Measurements from ENCODE around the gene RHOBTB1.
A peak's percentile ranks its signal among the peaks of the same experiment; 100 is the strongest.
"Not testable (repeated sequence)": the region's sequence is repeated elsewhere in the genome, so short reads cannot be mapped to it uniquely, and the experiment has no call there.

The RHOBTB1 gene, protein sequence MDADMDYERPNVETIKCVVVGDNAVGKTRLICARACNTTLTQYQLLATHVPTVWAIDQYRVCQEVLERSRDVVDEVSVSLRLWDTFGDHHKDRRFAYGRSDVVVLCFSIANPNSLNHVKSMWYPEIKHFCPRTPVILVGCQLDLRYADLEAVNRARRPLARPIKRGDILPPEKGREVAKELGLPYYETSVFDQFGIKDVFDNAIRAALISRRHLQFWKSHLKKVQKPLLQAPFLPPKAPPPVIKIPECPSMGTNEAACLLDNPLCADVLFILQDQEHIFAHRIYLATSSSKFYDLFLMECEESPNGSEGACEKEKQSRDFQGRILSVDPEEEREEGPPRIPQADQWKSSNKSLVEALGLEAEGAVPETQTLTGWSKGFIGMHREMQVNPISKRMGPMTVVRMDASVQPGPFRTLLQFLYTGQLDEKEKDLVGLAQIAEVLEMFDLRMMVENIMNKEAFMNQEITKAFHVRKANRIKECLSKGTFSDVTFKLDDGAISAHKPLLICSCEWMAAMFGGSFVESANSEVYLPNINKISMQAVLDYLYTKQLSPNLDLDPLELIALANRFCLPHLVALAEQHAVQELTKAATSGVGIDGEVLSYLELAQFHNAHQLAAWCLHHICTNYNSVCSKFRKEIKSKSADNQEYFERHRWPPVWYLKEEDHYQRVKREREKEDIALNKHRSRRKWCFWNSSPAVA

DNA sequence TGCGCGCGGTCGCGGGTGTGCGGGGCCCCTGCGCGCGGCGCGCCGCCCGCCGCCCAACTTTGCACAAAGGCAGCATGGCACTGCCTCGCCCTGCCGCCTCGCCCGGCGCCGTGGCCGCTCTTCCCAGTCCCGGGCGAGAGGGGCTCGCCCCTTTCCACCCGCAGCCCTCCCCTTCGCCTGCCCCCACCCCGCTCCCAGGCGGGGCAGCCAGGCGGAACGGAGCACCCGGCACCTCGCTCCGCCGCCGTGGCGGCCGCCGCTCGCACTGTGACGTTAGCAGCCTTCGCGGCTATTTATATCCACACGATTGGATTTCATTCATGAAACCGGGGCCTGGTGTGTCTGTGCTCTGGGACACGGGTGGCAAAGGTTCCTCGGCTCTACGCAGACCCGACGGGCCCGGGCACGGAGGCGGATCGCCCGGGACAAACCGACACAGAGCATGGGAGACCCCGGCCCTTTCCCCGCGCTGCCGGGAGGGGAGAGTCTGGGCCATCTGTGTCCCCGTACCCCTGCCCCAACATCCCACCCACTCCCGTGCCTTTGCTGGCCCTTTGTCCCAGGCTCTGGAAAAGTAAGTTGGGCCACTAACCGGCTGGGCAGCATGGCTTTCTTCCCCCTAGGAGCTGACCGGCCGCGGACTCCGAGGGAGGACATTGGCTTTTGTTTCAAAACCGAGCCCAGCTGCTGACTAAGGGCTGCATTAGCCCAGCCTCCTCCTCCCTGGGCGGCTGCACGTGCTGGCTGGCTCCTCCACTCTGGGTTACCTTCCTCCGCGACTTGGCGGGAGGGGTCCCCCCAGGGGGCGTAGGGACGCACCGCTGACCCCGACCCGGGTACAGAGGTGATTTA lies at the start of gene RHOBTB1:
TSS of gene RHOBTB1 (minus strand) at position 128 of the 852 bp plus-strand sequence. CDS start 32,643 bp downstream, outside the sequence.
- FAIRE-seq = no peak

DNA sequence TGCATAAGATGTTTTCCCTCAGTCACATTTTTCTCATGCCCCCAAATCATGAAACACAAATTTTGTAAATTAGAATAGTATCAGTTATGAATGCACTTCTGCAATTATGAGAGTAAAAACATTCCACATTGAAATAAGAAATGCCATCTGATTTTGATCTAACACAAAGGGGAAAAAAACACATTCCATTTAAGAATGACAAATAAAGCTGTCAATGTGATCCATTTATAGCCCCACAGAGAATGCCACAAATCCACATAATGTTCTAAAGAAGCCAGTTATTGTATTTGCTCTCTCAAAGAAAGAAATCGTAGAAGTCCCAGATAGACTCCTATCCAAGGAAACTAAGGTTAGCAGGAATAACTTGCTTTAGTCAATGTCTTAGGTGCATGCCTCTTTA lies 48.7 kb upstream of the RHOBTB1 start:
- FAIRE-seq = peak; percentile 43

DNA sequence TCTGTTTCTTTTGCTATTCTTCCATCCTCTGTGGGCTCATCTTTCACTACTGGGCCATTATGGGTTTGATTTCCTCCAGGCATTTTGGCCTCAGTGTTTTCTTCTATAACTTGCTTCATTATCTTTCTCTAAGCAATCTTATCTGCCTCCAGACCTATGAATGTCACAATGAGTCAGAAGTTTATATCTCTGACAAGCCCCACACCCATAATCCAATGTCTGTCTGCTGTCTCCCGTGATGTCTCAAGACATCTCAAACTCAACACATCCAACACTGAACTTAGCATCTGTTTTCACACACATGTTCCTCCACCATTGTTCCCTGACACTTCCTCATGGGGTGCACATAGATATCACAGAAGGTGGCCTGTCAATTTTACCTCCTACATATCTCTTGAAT lies 46.7 kb upstream of the RHOBTB1 start:
- no peak for FAIRE-seq

DNA sequence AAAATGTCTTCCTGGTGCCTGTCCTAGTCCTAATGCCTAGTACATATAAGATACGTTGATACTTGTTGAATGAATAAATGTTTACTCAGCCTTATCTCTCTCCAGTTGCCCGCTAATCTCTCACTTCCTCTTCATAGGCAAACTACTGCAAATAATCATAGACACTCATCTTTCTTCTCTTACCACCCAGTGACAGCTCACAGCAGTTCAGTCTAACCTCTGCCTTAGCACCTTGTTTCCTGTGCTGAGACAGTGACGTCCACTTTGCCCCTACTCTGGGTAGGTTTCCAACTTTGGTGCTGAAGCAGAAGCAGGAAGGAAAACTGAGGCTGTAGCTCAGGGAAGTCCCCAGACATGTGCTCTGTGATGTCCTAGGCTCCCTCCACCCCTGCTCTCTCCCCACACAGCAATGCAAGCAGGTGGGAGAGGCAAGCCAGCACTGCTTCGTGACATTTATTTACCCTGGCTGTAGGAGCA lies 45.5 kb upstream of the RHOBTB1 start:
- FAIRE-seq = no peak

DNA sequence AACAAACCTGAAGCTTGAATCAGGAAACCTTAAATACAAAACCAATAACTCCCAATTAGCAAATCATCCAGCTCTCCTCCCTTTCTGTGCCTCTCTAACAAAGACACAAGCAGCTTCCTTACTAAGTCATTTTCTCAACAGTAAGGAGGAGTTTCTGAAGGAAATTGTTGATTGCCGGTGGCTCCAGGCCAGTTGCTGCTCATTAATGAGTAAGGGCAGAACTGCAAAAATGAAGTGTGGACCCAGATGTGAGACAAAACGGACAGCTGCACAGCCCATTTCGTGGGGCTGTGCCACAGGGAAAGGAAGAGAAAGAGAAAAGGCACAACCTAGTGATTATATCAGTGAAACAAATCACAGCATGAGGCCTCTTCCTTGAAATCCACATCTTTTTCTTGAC lies 42.8 kb upstream of the RHOBTB1 start:
- FAIRE-seq = no peak

DNA sequence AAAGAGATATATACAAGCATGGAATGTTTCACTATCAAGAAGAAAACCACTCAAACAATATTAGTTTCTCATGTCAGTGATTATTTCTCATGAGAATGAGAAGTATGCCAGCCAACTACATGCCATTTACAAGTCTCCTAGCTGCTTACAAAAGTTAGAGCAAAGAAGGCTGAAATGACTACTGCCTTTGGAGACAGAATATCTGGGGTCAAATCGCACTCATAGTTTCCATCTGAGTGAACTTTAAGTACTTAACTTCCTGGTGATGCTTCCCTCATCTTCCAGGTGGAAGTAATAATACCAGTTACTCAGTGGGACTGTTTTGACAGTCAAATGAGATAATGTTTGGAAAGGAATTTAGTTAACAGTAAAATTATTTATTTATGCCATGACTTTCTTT lies 42.0 kb upstream of the RHOBTB1 start:
- no peak for FAIRE-seq

DNA sequence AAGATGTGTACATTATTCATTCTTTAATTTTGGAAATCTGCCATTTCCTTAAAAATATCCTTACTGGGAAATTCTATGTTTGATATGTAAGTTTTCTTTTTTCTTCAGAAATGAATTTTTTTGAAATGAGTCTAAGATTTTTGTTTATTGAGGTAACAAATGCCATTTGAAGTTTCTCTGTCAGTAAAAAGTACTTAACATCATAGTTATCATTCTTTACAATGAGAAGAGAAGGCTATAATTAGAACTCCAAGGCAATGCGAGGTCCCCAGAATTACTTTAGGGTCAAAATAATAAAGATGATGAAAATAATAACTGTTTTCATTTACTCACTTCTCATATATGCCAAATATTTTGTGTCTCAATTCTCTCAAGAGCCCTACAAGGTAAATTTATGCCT lies 37.0 kb upstream of the RHOBTB1 start:
- no peak for FAIRE-seq

DNA sequence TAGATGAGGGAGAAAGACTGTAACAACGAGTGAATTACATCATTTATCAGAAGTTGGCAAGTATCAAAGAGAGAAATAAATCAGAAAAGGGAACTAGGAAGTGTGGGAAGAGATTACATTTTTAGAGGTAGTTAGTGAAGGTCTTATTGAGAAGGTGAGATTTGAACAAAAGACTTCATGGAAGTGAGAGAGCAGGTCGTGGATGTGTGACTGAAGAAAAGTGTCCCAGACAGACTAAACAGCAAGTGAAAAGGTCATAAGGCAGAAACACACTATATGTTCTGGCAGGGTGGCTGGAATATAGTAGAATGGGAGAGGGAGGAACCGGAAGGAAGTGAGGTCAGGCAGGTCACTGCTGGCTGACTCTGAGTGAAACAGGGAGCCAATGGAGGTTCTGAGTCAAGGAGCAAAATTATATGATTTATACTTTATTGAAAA lies 35.7 kb upstream of the RHOBTB1 start:
- no peak for FAIRE-seq

DNA sequence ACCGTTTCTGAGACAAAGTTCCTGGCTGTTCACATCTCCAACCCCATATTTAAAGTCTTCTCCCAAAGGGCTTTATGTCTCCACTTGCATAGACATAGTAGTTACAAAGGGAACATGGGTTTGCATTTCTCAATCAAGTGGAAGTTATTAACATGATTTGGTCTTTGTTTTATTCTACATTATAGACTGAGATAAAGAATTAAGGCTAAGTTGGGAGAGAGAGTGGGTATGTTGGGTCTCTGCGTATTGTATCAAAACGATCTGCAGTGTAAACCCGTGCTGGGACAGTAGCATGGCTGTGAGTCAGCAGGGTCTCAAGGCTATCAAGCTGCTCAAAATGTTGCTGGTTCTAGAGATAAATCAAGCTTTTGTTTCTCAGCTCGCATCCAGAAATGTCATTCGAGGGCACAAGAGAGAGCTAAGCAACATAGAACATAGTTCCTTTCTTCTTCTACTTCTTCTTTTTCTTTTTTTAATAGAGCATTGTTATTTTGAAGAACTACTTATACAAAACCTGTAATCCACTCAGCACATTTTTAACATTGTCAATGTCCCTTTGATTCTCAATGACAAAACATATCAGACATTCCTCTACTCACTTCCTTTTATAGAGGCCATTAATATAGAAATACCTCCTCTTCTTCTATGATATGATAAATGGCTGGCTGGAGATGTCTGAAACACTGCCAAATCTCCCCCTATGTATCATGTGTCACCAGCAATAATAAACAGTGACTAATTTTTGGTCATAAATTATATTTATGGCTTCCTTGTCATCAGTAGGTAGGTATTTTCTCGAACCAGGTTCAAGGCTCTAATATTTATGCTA lies 34.5 kb upstream of the RHOBTB1 start:
- no peak for FAIRE-seq

DNA sequence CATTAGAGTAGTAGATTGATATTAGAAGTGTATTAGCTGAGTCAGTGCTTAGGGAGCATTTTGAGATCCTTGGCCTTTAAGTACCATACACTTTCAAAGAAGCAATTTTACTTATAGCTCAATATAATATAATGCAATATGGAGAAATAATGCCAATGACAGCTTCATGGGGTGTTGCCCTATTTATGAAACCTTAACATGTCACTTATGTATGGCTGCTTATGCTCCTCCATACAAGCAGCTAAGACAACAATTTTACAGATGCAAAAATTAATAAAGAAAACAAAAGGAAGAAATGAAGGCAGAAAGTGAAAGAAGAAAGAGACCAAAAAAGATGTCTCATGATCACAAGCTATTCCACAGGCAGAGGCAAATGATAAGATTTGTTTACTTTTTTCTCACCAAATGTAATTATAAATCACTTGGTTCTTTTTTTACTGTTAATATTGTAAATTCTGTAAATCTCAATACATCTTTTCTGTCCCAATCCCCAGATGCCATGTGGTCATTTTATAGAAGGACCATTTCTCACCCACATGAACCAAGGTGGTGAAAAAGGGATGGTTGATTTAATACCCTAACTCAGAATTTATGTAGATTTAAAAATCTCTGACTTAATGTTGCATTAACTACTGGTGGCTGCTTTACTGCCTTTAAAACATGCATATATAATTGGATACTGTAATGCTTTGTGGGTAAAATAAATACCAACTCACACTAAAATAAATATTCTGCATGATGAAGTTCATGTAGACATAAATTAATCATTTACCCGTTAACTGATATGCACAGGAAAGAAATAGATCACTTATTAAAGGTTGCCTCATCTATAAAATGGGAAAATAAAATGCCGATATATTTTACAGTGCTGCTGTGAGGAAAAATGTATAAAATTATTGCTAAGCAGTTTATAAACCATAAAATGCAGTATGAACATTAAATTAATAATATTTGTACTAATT lies 33.5 kb upstream of the RHOBTB1 start:
- no peak for FAIRE-seq

DNA sequence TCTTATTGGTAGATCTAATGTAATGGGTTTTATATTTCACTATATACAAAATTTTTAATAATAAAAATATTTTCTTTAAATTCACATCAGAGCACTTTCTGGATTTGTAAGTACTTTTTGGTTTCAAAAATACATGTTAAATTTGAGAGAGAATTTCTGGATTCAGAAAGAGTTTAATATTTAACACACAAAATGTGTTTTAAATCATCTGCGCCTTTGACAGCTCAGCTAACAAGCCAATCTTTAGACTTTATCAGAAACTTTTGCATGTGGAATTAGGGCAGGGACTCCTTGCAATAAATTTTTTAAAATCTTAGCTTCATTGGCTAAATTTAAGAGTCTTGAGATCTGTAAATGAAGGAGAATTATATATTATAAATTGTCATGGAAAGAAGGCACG lies 32.7 kb upstream of the RHOBTB1 start:
- no peak for FAIRE-seq

DNA sequence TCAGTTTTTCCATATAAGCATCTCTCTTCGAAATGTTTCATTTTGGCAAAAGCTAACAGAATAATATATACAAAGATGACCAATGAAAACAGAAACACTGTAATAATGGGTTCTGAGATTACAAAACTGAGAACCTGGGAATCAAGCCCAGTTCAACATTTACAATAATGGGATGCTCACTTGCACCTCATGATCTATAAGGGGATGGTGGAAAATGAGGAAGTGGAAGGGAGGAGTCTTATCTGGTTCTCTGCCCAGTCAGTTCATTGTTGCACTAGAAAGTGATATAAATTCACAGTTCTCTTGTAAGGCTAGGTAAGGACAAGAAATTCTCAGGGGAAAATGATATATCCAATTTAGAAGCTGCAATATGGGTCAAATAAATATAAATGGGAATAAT lies 31.7 kb upstream of the RHOBTB1 start:
- no peak for FAIRE-seq

DNA sequence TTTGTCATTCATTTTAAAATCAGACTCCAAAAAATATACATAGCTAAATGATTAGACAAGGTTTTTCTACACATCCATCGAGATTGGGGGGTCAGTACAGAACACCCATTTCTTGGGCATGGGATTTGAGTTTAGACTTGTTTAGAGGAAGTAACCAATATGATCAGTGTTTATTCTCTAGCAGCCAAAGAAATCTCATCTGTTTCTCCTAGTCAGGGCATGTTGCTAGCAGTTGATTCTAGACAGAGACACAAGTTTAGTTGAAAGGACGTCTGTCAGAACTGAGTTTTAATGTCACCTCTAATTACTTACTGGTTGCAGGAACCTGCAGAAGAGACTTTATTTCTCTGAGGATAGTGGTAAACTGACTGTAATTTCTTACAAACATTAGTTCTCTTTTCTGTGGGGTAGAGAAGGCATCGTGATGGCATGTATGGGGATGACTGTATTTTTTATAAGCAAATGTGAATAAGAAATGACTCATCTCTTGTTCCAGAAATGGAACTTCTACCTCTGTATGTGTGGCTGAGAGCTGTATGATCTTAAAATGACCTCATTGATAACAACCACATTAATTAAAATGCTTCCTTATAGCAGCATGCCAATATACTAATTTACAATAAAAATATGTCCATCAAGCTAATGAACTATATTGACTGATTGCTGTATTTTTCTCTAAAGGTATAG lies 30.6 kb upstream of the RHOBTB1 start:
- FAIRE-seq = no peak

DNA sequence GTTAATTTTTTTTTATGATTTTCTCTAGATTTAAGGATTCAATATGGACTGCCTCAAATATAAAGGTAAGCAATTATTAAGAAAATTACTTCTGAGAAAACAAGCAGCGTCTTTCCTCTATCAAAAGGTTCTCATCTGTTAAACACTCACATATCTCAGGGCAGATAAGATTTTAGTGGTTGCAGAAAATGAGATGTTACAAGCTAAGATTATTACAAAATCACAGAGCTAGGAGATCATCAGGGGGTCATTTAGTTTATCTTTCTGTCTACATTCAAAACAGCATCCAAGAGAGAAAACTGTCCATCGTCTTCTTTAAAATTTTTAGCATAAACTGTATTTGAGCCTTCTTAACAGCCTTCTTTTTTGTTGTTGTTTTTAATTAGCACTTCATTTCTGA lies 29.1 kb upstream of the RHOBTB1 start:
- no peak for FAIRE-seq

DNA sequence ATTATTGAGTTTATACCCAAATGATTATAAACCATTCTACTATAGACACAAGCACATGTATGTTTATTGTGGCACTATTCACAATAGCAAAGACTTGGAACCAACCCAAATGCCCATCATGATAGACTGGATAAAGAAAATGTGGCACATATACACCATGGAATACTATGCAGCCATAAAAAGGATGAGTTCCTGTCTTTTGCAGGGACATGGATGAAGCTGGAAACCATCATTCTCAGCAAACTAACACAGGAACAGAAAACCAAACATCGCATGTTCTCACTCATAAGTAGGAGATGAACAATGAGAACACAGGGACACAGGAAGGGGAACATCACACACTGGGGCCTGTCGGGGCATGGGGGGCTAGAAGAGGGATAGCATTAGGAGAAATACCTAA lies 28.2 kb upstream of the RHOBTB1 start:
- not testable (repeated sequence) for FAIRE-seq

DNA sequence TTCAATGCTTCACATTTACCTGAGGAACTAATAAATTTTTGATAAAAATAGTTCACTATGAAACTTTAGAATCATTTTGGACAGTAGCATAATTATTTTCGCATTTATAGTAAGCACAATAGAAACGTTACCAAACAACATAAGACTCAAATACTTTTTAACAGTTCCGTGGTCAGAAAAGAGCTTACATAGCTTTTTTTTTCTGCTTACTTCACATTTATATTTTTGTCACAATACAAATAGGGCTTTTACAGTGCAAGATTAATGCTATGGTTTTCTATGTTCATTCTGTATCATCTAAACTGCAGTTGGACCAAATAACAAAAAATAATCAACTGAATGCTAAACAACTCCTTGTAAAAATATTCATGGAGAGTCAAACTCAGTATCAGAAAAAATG lies 26.5 kb upstream of the RHOBTB1 start:
- no peak for FAIRE-seq

DNA sequence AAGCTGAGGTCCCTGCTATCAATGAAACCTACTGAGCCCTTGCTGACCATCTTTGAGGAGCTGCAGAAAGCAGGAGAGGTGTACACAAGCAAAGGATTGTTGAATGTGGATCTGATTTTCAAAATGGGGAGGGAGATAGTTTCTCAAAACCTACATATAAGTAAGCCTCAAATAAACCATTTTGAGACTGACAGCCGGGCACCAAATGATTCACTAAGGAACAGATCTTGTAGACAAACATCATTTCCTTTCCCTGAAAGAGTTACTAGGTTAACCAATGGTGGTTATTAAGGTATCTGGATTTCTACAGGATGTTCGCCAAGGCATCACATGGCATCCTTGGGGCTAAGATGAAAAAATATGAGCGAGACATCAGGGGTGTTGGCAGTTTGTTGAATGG lies 24.5 kb upstream of the RHOBTB1 start:
- FAIRE-seq = no peak

DNA sequence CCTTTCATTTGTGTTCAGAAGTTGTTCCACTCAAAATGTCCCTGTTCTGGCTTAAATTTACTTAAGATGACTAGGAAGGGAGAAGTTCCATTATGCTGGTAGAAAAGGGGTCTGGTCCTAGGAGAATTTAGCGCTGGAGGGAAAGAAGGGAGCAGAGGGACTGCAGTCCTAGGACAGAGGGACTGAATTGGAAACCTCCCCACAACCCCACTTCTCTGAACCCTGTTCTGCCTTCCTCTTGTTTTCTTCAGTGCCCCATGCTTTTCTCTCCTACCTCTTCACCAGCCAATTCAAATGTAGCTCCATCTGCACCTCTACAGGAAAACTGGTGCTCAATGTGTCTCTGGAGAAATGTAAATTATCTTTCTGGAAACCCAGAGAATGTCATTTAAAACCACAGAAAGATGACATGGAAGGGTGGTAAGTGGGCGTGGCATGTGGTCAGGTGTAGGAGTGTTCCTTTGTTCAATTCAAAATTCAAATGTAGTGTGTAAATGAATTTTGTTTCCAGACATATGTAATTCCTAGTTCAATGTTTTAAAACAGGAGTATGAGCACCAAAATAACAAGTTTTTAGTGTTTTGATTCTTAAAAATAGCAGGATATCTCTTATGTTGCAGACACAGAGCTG lies 24.0 kb upstream of the RHOBTB1 start:
- FAIRE-seq = no peak

DNA sequence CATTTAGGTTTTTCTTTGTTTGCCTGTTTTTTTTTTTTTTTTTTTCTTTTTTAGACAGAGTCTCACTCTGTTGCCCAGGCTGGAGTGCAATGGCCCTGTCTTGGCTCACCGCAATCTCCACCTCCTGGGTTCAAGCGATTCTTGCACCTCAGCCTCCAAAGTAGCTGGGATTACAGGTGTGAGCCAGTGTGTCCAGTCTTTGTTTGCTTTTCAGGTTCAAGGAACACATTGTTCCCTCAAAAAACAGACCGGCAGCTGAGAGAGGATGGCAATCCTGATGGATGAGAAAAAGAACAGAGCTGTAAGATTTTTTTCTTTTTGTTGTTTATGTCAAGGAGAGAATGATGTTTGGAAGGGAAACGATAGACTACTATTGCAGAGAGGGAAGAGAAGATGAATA lies 23.3 kb upstream of the RHOBTB1 start:
- no peak for FAIRE-seq

DNA sequence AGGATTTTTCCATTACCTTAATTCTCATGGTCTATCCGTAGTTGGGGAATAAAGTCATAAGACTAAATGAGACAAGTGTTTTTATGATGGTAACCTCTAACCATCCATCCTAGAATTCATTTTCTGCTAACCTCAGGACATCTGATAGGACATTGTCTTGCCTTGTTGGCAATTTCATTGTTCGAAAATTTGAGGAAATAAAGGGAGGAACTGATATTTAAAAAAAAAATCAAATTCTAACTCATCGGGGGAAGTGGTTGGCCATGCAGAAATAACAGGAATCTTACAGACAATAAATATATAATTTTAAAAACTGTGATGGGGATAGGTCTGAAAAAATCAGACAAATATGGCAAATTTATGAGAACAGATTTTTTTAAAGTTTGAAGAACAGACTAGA lies 21.7 kb upstream of the RHOBTB1 start:
- peak; percentile 84 for FAIRE-seq

Data from endometrium (tissue), 2 donors.